T-helper 2 cell (primary cell): ENCODE results near the gene SCAF1.
A peak's percentile ranks its signal among the peaks of the same experiment; 100 is the strongest.

ENCODE experiments used
- DNase-seq, 5 experiments: peaks; one replicate each; pipeline versions ENCODE4 v3.0.0 to v3.0.0-alpha.2; 2012 to 2022

Gene SCAF1

GRCh38 chr19:49686503-49687088, 44.6 kb downstream of the SCAF1 start:
- no peak for DNase-seq

GRCh38 chr19:49687150-49687549, 45.1 kb downstream of the SCAF1 start:
- DNase-seq = no peak

- no peak for DNase-seq
These were observed 45.7 kb downstream of the SCAF1 start for GRCh38 chr19:49687566-49688316.

GRCh38 chr19:49688531-49689132, 46.6 kb downstream of the SCAF1 start:
- DNase-seq = no peak

- DNase-seq = peak in 1 of 5 experiments; percentile 22
These were observed 47.4 kb downstream of the SCAF1 start, which contains the start of gene ADM5 for GRCh38 chr19:49689133-49690078. Gene ADM5, plus strand, starts transcription at chr19:49689594. Its CDS starts 244 bp downstream, at chr19:49689838.

- no peak for DNase-seq
These were observed 48.2 kb downstream of the SCAF1 start for GRCh38 chr19:49690079-49690655.

- DNase-seq = peak in 3 of 5 experiments; percentile 39 to 62 (median 58)
These were observed 48.7 kb downstream of the SCAF1 start, which contains the start of gene CPT1C for GRCh38 chr19:49690656-49691242. Gene CPT1C, plus strand, starts transcription at chr19:49691116. Its CDS starts 1,137 bp downstream, at chr19:49692253.

GRCh38 chr19:49691243-49692146, 49.5 kb downstream of the SCAF1 start:
- DNase-seq = peak in 1 of 5 experiments; percentile 49

- no peak for DNase-seq
These were observed 50.1 kb downstream of the SCAF1 start for GRCh38 chr19:49692147-49692506.

GRCh38 chr19:49696115-49696514, 54.1 kb downstream of the SCAF1 start:
- DNase-seq = no peak

- DNase-seq = no peak
These were observed 54.9 kb downstream of the SCAF1 start for GRCh38 chr19:49696865-49697264.

- DNase-seq = no peak
These were observed 57.4 kb downstream of the SCAF1 start for GRCh38 chr19:49699364-49699763.

- no peak for DNase-seq
These were observed 58.6 kb downstream of the SCAF1 start for GRCh38 chr19:49700563-49700962.

- DNase-seq = no peak
These were observed 59.3 kb downstream of the SCAF1 start for GRCh38 chr19:49701271-49701786.

GRCh38 chr19:49704888-49705642, 63.1 kb downstream of the SCAF1 start:
- no peak for DNase-seq

GRCh38 chr19:49705919-49706318, 63.9 kb downstream of the SCAF1 start:
- DNase-seq = no peak
